AG04449 (cell line): ENCODE results near the gene IL27RA.
"Not testable (repeated sequence)": the region's sequence is repeated elsewhere in the genome, so short reads cannot be mapped to it uniquely, and the experiment has no call there.

Source experiments
- CTCF ChIA-PET: fragments of 350-600 bp; formaldehyde crosslinking; extraction: SDS; loops from one replicate; lab custom pipeline; 2021; ENCODE audit warnings: antibody characterized with exemption; lab: Yijun Ruan, JAX
- POLR2A ChIA-PET: fragments of 400-600, 350-600 bp; formaldehyde crosslinking; extraction: SDS; loops from one replicate; lab custom pipeline; 2020; ENCODE audit warnings: antibody characterized with exemption, inconsistent platforms; lab: Yijun Ruan, JAX
- DNase-seq: peaks from one replicate; pipeline ENCODE4 v3.0.0-alpha.2; 2010; ENCODE audit warnings: low read depth, low spot score
- H3K4me3 ChIP-seq: 2 replicates; pipeline ENCODE4 v1.5.1; 2011; ENCODE audit warnings: low read depth, mild to moderate bottlenecking, control low read depth, low read length
- CTCF ChIP-seq: IDR thresholded peaks from one replicate; pipeline ENCODE4 v1.5.1; 2011; ENCODE audit warnings: mild to moderate bottlenecking, moderate library complexity, low read length, control low read depth, inconsistent platforms; ENCODE audit not compliant: insufficient read depth; ENCODE audit errors: missing control alignments

IL27RA gene

DNA sequence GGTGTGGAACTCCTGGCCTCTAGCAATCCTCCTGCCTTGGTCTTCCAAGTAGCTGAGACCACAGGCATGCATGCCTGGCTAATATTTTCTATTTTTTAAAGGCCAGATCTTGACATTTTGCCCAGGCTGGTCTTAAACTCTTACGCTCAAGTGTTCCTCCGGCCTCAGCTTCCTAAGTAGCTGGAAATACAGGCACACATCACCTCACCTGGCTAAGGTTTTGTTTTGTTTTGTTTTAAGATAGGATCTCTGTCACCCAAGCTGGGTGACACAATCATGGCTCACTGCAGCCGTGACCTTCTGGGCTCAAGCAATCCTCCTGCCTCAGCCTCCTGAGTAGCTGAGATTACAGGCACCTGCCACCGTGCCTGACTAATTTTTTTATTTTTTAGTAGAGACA, 9.1 kb upstream of the IL27RA start:
- POLR2A ChIA-PET: interaction anchor here (0.6 kb wide), 1 partner anchor 49 kb away, joined by 3 read pairs; no protein-coding TSS in a partner anchor
- CTCF ChIA-PET: interaction anchor here (0.9 to 2.5 kb wide), 4 partner anchors 9 to 26 kb away, joined by 3 to 11 read pairs (median 4); partner anchors contain the start of gene IL27RA
- TF ChIP-seq CTCF: no peak
- H3K4me3 ChIP-seq: no peak overlapping the region
- DNase-seq: no peak

GRCh38 chr19:14023404-14024235, 7.9 kb upstream of the IL27RA start:
- H3K4me3 ChIP-seq: no peak overlapping the region
- POLR2A ChIA-PET: no interaction called here
- CTCF ChIA-PET: interaction anchor here (1.0 to 2.5 kb wide), 2 partner anchors 8 to 25 kb away, joined by 3 to 11 read pairs; partner anchors contain the start of gene IL27RA
- DNase-seq: no peak
- peak; percentile 38 for TF ChIP-seq CTCF

GRCh38 chr19:14026652-14027192, 4.8 kb upstream of the IL27RA start:
- POLR2A ChIA-PET, H3K4me3 ChIP-seq, DNase-seq: not testable (repeated sequence)
- CTCF ChIA-PET: interaction anchor here (0.7 to 1.3 kb wide), 5 partner anchors 11 to 146 kb away, joined by 3 to 4 read pairs (median 3); no protein-coding TSS in a partner anchor

- DNase-seq: no peak
- POLR2A ChIA-PET: no interaction called here
- CTCF ChIA-PET: interaction anchor here (0.6 to 1.6 kb wide), 4 partner anchors 9 to 46 kb away, joined by 3 to 7 read pairs (median 4); no protein-coding TSS in a partner anchor
- no peak within 1 kb of the TSS for H3K4me3 ChIP-seq
- no peak for TF ChIP-seq CTCF
Observed at GRCh38 chr19:14027856-14028450, 3.6 kb upstream of the IL27RA start, which contains the start of gene RLN3. Gene RLN3 (plus strand): TSS chr19:14028148. CDS start chr19:14028205, 57 bp downstream.

GRCh38 chr19:14028901-14029300, 2.7 kb upstream of the IL27RA start:
- ChIA-PET CTCF (interaction anchor here (0.7 to 1.6 kb wide), 4 partner anchors 10 to 148 kb away, joined by 3 to 7 read pairs (median 4); no protein-coding TSS in a partner anchor), POLR2A (no interaction called here)
- TF ChIP-seq CTCF: no peak
- H3K4me3 ChIP-seq: no peak overlapping the region
- DNase-seq: no peak

GRCh38 chr19:14030997-14031718, 404 bp upstream of the IL27RA start:
- CTCF ChIA-PET: interaction anchor here (0.7 to 4.4 kb wide), 21 partner anchors 9 to 152 kb away, joined by 3 to 30 read pairs (median 4); partner anchors contain the start of genes BRME1, CC2D1A, MISP3 and PODNL1
- TF ChIP-seq CTCF: no peak
- DNase-seq: no peak
- POLR2A ChIA-PET: interaction anchor here (1.0 to 1.2 kb wide), 2 partner anchors 14 to 25 kb away, joined by 3 to 4 read pairs; no protein-coding TSS in a partner anchor
- H3K4me3 ChIP-seq: peak overlapping the region; percentile 73
